Thyroid gland (tissue), 4 donors: Measurements from ENCODE around the gene EPB41. TPM values are rescaled to one million over a fixed set of nuclear protein-coding genes. Genes with fewer than 3 reads are reported as not detected.
"Not testable (repeated sequence)": the region's sequence is repeated elsewhere in the genome, so short reads cannot be mapped to it uniquely, and the experiment has no call there.

Experiments
- DNase-seq, 2 donors: peaks; one replicate each; pipeline ENCODE4 v3.0.0-alpha.2; 2019
- H3K27ac ChIP-seq, 3 donors: fragments of 200-600 bp; sonication (generic); 1 replicate in 2 of 3; 2 replicates in 1 of 3; pipeline ENCODE4 v1.5.1; 2016 to 2019; ENCODE audit warnings: mild to moderate bottlenecking in 1 of 3, moderate library complexity in 1 of 3
- H3K27me3 ChIP-seq: fragments of 200-600 bp; sonication (generic); one replicate; pipeline ENCODE4 v1.5.1; 2019
- H3K36me3 ChIP-seq, 2 donors: fragments of 200-600 bp; sonication (generic); one replicate each; pipeline ENCODE4 v1.5.1; 2016 to 2019
- H3K4me1 ChIP-seq, 2 donors: fragments of 200-600 bp; sonication (generic); one replicate each; pipeline ENCODE4 v1.5.1; 2017 to 2019
- H3K4me3 ChIP-seq, 3 donors: fragments of 200-600 bp; sonication (generic); replicated peaks in 1 of 3; 1 replicate in 2 of 3; 2 replicates in 1 of 3; pipeline ENCODE4 v1.5.1; 2016; ENCODE audit warnings: mild to moderate bottlenecking in 1 of 3
- H3K9me3 ChIP-seq: fragments of 200-600 bp; sonication (generic); one replicate; pipeline ENCODE4 v1.5.1; 2017
- CTCF ChIP-seq, 6 experiments: fragments of 200-600 bp in 3 of 6; fragments of 450-650 bp in 3 of 6; sonication (generic) in 3 of 6; IDR thresholded peaks; one replicate each; pipeline ENCODE4 v1.5.1; 2016 to 2019; ENCODE audit warnings: antibody characterized with exemption in 6 of 6, mild to moderate bottlenecking in 2 of 6, inconsistent platforms in 1 of 6, moderate library complexity in 1 of 6
- POLR2A ChIP-seq, 2 donors: fragments of 450-650 bp; IDR thresholded peaks; one replicate each; pipeline ENCODE4 v1.6.1; 2017; ENCODE audit warnings: antibody characterized with exemption in 2 of 2, mild to moderate bottlenecking in 2 of 2, moderate library complexity in 1 of 2
- WGBS, 2 donors: methylation state at CpG; one replicate each; pipeline ENCODE4 v1.1.5; 2017; 5-methylcytosine and 5-hydroxymethylcytosine counted together
- intact Hi-C: fragments of 100-400 bp; cut with DNase I; formaldehyde crosslinking; loops from one replicate; pipeline ENCODE4 v1.15.1; 2023
- total RNA-seq, 4 donors: library from RNA; depleted of rRNA; stranded (reverse); fragments of >200 nt; gene quantifications; one replicate each; pipeline ENCODE4 v1.2.3, GENCODE V29; 2016

The EPB41 gene
- total RNA-seq, 4 donors from 2014 or later, result 59.7 to 102 (median 80.2) TPM

- intact Hi-C loops, result no loop called here
- no peaks in the 10 kb centered on the region for H3K27me3 ChIP-seq
- no peaks in the 10 kb centered on the region for H3K4me1 ChIP-seq
- TF ChIP-seq POLR2A (IDR thresholded peaks at IDR 0.05) (no peak), CTCF (IDR thresholded peaks at IDR 0.05) (no peak)
- no peak overlapping the region for H3K27ac ChIP-seq
- H3K36me3 ChIP-seq, result no peaks in the 10 kb centered on the region
- no peaks in the 10 kb centered on the region for H3K9me3 ChIP-seq
- DNase-seq, result no peak
- 44 to 61% methylated on average over 1 of the region's 1 CpG for WGBS, 2 donors
- no peak overlapping the region for H3K4me3 ChIP-seq
Observed at GRCh38 chr1:28950006-28950405, 35.6 kb downstream of the EPB41 start.

DNA sequence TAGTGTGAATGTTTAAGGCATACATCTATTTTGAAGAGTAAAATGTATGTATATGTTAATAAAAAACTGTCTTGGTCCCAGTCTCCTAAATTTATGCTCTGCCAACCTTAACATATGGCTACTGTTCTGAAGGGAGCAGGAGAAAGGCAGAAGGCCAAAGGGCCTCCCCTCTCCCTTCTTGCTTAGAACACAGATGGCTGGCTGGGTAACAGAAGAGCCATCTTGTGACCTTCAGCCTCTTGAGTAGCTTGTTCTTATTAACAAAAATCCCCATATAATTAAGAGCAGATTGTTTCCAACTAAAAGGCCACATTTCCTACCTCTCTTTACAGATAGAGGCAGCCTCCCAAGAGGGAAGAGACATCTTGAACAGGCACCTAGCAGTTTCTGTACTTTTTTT lies 36.1 kb downstream of the EPB41 start:
- no peak for DNase-seq
- Histone ChIP-seq H3K36me3 (no peaks in the 10 kb centered on the region), H3K9me3 (no peaks in the 10 kb centered on the region), H3K4me3 (no peak overlapping the region), H3K4me1 (no peaks in the 10 kb centered on the region), H3K27ac (no peak overlapping the region), H3K27me3 (no peaks in the 10 kb centered on the region)
- intact Hi-C loops, result no loop called here
- TF ChIP-seq CTCF (IDR thresholded peaks at IDR 0.05), result no peak
- TF ChIP-seq POLR2A (IDR thresholded peaks at IDR 0.05), result no peak

DNA sequence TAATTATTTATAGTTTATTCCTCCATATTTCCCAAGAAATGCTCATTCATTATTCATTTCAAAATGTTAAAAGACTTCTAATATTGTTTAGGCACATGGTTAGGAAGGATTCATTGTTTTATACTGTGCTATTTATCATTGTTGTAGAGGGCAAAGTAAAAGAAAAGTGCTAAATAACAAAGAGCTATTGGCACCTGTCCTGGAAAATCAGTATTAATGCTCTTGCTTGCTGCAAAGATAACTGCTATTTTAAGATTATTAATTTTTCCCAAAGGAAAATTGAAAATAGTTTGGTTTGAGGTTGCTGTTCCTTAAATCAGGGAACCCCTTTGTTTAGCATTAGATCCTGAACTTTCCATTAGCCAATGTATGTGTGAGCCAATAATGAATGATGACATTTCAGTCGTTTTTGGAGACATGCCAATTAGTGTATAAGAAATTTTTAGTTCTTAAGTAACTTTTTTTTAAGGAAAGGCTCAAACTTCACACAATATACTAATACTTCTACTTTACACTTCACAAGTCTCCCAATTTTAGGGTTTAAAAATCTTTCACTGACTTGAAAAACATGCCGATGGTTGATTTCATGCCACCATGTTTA lies 39.9 kb downstream of the EPB41 start:
- WGBS, 2 donors, result 60 to 62% methylated on average over 2 of the region's 2 CpGs
- TF ChIP-seq CTCF (IDR thresholded peaks at IDR 0.05) (no peak), POLR2A (IDR thresholded peaks at IDR 0.05) (no peak)

GRCh38 chr1:28956038-28956464 lies 41.7 kb downstream of the EPB41 start:
- DNase-seq, result no peak
- WGBS, 2 donors, result 95 to 96% methylated on average over 2 of the region's 2 CpGs
- intact Hi-C loops, result no loop called here
- no peaks in the 10 kb centered on the region for H3K27me3 ChIP-seq
- H3K4me3 ChIP-seq, result no peak overlapping the region
- TF ChIP-seq POLR2A (IDR thresholded peaks at IDR 0.05), result no peak
- TF ChIP-seq CTCF (IDR thresholded peaks at IDR 0.05), result no peak
- no peaks in the 10 kb centered on the region for H3K9me3 ChIP-seq
- H3K36me3 ChIP-seq, result no peaks in the 10 kb centered on the region
- no peak overlapping the region for H3K27ac ChIP-seq
- no peaks in the 10 kb centered on the region for H3K4me1 ChIP-seq

More for the DNA sequence above, 39.9 kb downstream of the EPB41 start:
- intact Hi-C loops, result no loop called here
- H3K27ac ChIP-seq, result no peak overlapping the region
- no peaks in the 10 kb centered on the region for H3K9me3 ChIP-seq
- DNase-seq, result no peak
- no peaks in the 10 kb centered on the region for H3K4me1 ChIP-seq
- H3K4me3 ChIP-seq, result no peak overlapping the region
- H3K36me3 ChIP-seq, result no peaks in the 10 kb centered on the region
- H3K27me3 ChIP-seq, result no peaks in the 10 kb centered on the region

DNA sequence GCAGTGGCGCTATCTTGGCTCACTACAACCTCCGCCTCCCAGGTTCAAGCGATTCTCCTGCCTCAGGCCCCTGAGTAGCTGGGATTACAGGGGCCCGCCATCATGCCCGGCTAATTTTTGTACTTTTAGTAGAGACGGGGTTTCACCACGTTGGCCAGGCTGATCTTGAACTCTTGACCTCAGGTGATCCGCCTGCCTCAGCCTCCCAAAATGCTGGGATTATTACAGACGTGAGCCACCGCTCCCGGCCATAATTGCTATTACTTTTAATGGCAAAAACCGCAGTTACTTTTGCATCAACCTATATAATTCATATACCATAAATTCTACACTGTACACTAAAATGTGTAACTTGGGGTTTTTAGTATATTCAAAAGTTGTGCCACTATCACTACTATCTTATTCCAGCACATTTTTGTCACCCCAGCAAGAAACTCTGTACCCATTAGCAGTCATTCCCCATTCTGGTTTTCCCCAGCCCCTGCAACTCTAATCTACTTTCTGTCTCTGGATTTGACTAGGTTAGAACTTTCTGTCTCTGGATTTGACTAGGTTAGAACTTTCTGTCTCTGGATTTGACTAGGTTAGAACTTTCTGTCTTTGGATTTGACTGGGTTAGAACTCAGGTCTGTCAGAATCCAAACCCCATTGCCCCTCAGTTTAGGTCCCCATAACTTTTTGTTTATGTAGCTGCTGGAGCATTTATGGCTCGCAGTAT lies 47.9 kb downstream of the EPB41 start:
- H3K4me1 ChIP-seq, H3K4me3 ChIP-seq, H3K27me3 ChIP-seq, H3K27ac ChIP-seq, H3K36me3 ChIP-seq, DNase-seq, H3K9me3 ChIP-seq, intact Hi-C loops: not testable (repeated sequence)
- WGBS, 2 donors, result 84 to 87% methylated on average over 13 of the region's 13 CpGs
